Occipital lobe (tissue), 2 donors: Measurements from ENCODE around the gene PARD6G. TPM values are rescaled to one million over a fixed set of nuclear protein-coding genes. Genes with fewer than 3 reads are reported as not detected.
"Not testable (repeated sequence)": the region's sequence is repeated elsewhere in the genome, so short reads cannot be mapped to it uniquely, and the experiment has no call there.

Source experiments
- DNase-seq: peaks from one replicate; lab custom pipeline; 2025; lab: John Stamatoyannopoulos, UW
- total RNA-seq: library from RNA; depleted of rRNA; stranded (reverse); fragments of >200 nt; gene quantifications from one replicate; pipeline ENCODE4 v1.2.3, GENCODE V29; 2014

PARD6G gene, protein sequence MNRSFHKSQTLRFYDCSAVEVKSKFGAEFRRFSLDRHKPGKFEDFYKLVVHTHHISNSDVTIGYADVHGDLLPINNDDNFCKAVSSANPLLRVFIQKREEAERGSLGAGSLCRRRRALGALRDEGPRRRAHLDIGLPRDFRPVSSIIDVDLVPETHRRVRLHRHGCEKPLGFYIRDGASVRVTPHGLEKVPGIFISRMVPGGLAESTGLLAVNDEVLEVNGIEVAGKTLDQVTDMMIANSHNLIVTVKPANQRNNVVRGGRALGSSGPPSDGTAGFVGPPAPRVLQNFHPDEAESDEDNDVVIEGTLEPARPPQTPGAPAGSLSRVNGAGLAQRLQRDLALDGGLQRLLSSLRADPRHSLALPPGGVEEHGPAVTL
- total RNA-seq = 9.5 TPM

GRCh38 chr18:80247393-80247841, at the start of gene PARD6G:
PARD6G (minus strand) TSS chr18:80247514; CDS start chr18:80247348, 166 bp downstream.
- peak; percentile 80 for DNase-seq

DNA sequence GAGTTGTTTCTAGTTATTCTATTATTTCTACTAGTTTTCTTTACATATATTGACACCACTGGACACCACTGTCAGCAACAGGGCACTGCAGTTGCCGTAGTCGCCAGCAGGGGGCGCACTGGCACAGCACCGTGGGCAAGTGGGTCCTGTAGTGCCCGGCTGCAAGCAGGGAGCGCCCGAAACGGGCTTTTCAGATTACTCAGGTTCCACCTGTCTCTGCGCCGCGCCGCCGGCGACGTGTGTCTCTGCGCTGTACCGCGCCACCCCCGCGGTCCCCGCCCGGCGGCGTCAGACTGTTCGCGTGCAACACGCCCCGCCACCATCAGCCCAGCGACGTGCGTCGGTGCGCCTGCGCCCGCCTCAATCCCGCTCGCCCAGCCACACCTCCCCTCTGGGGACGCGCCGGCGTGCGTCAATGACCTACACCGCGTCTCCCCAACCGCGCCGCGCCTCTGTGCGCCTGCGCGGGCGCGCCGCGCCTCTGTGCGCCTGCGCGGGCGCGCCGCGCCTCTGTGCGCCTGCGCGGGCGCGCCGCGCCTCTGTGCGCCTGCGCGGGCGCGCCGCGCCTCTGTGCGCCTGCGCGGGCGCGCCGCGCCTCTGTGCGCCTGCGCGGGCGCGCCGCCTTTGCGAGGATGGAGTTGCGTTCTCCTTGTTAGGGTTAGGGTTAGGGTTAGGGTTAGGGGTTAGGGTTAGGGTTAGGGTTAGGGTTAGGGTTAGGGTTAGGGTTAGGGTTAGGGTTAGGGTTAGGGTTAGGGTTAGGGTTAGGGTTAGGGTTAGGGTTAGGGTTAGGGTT, 15.1 kb upstream of the PARD6G start:
- DNase-seq = not testable (repeated sequence)

DNA sequence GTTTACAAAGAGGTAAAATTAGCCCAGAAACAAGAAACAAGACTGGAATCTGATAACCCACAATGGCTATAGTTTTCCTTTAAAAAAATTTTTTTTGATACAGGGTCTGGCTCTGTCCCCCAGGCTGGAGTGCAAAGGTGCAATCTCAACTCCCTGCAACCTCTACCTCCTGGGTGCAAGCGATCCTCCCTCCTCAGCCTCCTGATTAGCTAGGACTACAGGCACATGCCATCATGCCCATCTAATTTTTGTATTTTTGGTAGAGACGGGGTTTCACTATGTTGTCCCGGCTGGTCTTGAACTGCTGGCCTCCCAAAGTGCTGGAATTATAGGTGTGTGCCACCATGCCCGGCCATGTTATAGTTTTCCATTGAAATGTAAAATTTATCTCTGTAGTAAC, 12.3 kb upstream of the PARD6G start:
- no peak for DNase-seq

GRCh38 chr18:80258640-80259039, 11.3 kb upstream of the PARD6G start:
- no peak for DNase-seq

DNA sequence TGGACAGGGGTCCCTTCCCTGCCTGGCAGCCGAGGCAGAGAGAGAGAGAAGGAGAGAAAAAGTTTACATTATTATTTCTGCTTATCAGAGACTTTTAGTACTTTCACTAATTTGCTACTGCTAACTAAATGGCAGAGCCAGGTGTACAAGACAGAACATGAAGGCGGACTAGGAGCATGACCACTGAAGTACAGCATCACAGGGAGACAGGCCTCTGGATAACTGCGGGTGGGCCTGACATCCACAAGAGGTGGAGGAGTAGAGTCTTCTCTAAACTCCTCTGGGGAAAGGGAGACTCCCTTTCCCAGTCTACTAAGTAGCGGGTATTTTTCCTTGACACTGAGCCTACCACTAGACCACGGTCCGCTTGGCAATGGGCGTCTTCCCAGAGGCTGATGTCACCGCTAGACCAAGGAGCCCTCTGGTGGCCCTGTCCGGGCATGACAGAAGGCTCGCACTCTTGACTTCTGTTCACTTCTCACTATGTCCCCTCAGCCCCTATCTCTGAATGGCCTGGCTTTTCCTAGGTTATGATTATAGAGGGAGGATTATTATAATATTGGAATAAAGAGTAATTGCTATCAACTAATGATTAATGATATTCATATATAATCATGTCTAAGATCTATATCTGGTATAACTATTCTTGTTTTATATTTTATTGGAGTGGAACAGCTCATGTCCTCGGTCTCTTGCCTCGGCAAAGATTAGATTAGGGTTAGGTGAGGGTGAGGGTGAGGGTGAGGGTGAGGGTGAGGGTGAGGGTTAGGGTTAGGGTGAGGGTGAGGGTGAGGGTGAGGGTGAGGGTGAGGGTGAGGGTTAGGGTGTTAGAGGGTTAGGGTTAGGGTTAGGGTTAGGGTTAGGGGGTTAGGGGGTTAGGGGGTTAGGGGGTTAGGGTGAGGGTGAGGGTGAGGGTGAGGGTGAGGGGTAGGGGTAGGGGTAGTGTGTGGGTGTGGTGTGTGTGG, 10.5 kb upstream of the PARD6G start:
- not testable (repeated sequence) for DNase-seq

DNA sequence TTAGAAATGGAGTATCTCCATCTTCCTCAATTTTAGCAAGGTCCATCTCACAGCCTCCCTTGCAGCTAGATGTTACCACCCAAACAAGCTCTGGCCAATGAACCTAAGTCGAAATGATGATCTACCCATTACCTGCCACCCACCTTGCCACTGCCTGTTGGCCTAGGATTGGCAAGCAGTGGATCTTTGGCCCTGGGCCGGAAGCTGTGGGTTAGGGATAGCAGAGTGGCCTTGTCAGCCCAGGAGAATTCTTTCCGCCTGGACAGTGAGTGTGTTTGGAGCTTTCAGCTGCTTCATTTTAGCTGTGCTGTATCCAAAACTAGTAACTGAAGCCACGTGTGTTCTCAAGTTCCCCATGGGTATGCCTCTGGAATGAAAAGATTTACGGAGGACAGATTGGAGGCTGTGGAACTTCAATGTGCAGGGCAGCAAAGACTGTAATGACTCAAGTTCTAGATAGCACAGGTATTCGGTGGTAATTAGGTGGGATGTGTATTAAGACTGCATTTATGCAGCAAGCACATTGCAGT, 7.7 kb upstream of the PARD6G start:
- DNase-seq = no peak

DNA sequence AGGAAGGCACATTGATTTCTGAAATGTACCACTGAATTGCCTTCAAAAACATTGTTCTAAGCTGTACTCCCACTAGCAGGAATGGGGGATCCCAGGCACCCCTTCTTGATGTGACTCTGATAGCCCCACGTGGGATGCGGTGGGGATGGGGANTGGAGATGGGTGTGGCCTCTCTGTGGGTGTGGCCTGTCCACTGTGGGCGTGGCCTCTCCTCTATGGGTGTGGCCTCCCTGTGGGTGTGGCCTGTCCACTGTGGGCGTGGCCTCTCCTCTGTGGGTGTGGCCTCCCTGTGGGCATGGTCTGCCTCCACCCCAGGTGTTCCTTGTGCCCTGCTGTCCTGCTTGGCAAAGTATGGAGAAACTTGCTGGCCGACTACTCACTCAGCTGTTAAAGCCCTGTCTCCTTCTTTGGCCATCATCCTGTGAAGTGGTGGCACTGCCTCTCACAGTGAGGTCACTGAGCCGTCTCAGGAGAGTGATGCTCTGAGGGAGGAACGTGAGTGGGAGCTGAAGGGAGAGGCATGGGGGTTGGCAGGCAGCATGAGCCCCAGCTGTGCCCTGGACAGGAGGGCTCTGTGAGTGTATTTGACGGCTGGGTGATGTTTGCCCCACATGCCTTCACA, 6.7 kb upstream of the PARD6G start:
- DNase-seq = no peak

- DNase-seq = no peak
Observed at GRCh38 chr18:80253236-80253635, 5.9 kb upstream of the PARD6G start.

GRCh38 chr18:80252136-80252535, 4.8 kb upstream of the PARD6G start:
- no peak for DNase-seq

GRCh38 chr18:80251700-80252099, 4.4 kb upstream of the PARD6G start:
- no peak for DNase-seq

DNA sequence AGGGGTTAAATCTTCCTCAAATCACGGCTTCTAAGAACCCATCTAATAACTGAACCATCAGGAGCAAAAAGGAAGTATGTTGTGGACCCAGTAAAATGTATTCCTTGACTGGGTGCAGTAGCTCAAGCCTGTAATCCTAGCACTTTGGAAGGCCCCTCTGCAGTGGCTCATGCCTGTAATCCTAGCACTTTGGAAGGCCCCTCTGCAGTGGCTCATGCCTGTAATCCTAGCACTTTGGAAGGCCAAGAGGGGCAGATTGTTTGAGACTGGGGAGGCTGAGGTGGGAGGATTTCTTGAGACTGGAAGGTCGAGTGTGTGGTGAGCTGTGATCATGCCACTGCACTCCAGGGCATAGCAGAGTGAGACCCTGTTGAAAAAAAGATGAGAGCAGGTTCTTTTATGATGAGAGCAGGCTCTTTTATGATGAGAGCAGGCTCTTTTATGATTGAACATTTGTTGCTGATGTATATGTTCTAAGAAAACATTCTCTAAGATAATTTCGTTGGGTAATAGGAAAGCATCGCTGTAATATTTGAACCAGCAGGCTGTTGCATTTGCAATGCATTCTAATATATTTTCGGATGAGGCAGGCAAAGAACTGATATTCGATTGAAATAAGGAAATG, 3.5 kb upstream of the PARD6G start:
- DNase-seq = no peak

DNA sequence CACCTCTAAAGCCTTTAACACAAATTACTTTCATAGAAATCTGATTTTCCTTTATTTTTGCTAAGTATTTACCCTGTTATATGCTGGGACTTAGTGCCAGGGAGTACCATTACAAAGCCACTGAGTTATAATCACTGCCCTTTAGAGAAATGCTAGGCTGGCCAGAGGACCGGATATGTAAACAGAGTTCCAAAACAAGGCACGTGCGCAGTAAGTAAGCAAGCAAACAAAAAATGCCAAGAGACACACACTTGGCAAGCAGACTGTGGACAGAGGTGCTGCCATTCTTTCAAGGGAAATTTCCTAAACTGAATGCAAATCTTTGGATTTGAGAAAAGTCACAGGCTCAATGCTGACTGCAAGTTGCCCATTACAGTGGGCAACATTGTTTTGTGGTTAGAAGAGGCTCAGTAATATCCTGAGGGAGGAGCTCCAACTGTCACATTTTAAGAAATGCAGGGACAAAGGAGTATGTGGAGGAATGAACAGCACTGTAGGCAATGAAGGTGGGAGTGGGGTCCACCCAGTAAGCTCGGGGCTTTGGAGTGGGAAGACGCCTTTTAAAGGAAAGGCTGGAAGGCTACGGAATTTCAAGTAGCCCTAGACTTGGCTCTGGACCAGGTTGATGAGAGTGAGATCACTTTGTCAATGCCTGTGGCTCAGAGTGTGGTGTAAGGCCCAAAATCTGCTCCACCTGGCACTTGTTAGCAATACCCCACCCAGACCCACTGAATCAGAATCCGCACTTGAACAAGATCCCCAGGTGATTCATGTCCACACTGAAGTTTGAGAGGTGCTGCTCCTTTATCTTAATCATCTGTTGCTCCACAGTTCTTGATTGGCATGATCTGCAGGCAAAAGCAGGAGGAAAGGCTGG, 2.1 kb upstream of the PARD6G start:
- no peak for DNase-seq

GRCh38 chr18:80246445-80247392, 595 bp downstream of the PARD6G start:
- no peak for DNase-seq

- no peak for DNase-seq
Observed at GRCh38 chr18:80245781-80246444, 1.4 kb downstream of the PARD6G start.

DNA sequence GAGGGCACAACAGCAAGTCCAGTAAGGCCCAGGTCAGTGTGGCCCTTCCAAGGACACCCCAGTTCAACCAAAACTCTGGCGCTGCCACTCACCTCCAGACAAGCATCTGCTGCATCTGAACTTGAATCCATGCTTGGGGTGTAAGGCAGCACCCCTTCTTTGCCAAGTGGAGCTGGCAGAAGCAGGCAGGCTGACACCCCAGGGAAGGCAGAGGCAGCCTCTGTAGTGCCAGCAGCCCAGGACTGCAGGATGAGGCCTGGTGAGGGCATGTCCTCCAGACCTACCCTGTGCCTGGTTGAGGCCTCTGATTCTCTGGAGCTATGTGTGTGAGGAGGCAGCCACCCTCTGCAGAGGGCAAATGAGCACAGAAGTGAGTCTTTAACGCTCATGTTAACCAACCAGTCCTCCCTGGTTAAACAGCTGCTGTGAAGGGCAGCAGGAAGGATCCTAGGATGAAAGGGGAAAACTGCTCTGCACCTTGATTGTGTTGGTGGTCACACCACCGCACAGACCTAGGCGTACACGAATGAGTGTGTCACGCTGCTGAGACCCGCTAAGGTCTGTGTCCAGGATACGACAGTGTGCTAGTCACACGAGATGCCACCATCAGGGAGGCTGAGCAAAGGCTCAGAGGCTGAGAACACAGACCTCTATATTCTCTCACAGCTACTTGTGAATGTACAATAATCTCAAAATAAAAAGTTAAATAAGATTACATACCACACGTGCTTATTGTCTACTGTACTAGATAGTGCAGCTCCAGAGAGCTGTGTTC, 2.2 kb downstream of the PARD6G start:
- no peak for DNase-seq

- no peak for DNase-seq
Observed at GRCh38 chr18:80244167-80244566, 3.1 kb downstream of the PARD6G start.

- DNase-seq = no peak
Observed at GRCh38 chr18:80243204-80243603, 4.1 kb downstream of the PARD6G start.
